ENCODE measurements around the gene DCP1A. TPM values are rescaled to one million over a fixed set of nuclear protein-coding genes. Genes with fewer than 3 reads are reported as not detected.

The DCP1A gene
- total and polyA plus RNA-seq, 2 of the 13 experiments (the other 11 are each of a cell fraction or from before 2014, with no cell fraction given) = 14.2 to 41.2 TPM

DNA sequence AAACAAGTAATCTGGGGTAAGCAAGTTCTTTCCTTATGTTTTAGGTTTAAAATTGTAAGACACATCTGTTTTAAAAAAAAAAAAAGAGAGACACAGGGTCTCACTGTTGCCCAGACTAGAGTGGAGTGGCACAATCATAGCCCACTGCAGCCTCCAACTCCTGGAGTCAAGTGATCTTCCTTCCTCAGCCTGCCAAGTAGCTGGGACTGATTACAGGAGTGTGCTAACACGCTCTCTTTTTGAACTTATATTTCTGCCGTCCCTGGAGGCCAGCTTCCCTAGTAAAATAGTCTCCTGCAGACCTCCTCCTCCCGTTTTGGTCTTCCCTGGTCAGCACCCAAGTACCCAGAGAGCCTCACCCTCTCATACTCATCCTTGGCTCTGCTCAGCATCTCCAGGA is 35.5 kb downstream of the DCP1A start:
- BruUV-seq (replicated peaks) = no TSS peak
- H3K4me3 ChIP-seq (replicated peaks in 1 of 3; ENCODE audit: insufficient read depth in 1 of 3, low read depth in 2 of 3, low read length in 3 of 3) = no peak overlapping the region
- no peaks in the 10 kb centered on the region for H3K9me3 ChIP-seq (ENCODE audit: low read length)
- no peaks in the 10 kb centered on the region for H4K20me1 ChIP-seq (ENCODE audit: insufficient read depth, low read length)
- TF ChIP-seq TGIF2 (CRISPR knock-in tag; IDR thresholded peaks at IDR 0.05) = no peak
- TF ChIP-seq JUNB (CRISPR knock-in tag; IDR thresholded peaks at IDR 0.05; ENCODE audit: borderline replicate concordance) = no peak
- no peak for TF ChIP-seq ZNF7 (CRISPR knock-in tag; IDR thresholded peaks at IDR 0.05)
- no peak for TF ChIP-seq ZFP36L1 (CRISPR knock-in tag; IDR thresholded peaks at IDR 0.05)
- TF ChIP-seq, protein P1, sequence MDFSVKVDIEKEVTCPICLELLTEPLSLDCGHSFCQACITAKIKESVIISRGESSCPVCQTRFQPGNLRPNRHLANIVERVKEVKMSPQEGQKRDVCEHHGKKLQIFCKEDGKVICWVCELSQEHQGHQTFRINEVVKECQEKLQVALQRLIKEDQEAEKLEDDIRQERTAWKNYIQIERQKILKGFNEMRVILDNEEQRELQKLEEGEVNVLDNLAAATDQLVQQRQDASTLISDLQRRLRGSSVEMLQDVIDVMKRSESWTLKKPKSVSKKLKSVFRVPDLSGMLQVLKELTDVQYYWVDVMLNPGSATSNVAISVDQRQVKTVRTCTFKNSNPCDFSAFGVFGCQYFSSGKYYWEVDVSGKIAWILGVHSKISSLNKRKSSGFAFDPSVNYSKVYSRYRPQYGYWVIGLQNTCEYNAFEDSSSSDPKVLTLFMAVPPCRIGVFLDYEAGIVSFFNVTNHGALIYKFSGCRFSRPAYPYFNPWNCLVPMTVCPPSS (IDR thresholded peaks at IDR 0.05) = no peak
- TF ChIP-seq, protein P2, sequence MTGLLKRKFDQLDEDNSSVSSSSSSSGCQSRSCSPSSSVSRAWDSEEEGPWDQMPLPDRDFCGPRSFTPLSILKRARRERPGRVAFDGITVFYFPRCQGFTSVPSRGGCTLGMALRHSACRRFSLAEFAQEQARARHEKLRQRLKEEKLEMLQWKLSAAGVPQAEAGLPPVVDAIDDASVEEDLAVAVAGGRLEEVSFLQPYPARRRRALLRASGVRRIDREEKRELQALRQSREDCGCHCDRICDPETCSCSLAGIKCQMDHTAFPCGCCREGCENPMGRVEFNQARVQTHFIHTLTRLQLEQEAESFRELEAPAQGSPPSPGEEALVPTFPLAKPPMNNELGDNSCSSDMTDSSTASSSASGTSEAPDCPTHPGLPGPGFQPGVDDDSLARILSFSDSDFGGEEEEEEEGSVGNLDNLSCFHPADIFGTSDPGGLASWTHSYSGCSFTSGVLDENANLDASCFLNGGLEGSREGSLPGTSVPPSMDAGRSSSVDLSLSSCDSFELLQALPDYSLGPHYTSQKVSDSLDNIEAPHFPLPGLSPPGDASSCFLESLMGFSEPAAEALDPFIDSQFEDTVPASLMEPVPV (CRISPR knock-in tag; IDR thresholded peaks at IDR 0.05) = no peak
- TF ChIP-seq NFATC3 (CRISPR knock-in tag; IDR thresholded peaks at IDR 0.05) = no peak
- TF ChIP-seq, protein P3, sequence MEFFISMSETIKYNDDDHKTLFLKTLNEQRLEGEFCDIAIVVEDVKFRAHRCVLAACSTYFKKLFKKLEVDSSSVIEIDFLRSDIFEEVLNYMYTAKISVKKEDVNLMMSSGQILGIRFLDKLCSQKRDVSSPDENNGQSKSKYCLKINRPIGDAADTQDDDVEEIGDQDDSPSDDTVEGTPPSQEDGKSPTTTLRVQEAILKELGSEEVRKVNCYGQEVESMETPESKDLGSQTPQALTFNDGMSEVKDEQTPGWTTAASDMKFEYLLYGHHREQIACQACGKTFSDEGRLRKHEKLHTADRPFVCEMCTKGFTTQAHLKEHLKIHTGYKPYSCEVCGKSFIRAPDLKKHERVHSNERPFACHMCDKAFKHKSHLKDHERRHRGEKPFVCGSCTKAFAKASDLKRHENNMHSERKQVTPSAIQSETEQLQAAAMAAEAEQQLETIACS (CRISPR knock-in tag; IDR thresholded peaks at IDR 0.05) = no peak
- TF ChIP-seq, protein P4, sequence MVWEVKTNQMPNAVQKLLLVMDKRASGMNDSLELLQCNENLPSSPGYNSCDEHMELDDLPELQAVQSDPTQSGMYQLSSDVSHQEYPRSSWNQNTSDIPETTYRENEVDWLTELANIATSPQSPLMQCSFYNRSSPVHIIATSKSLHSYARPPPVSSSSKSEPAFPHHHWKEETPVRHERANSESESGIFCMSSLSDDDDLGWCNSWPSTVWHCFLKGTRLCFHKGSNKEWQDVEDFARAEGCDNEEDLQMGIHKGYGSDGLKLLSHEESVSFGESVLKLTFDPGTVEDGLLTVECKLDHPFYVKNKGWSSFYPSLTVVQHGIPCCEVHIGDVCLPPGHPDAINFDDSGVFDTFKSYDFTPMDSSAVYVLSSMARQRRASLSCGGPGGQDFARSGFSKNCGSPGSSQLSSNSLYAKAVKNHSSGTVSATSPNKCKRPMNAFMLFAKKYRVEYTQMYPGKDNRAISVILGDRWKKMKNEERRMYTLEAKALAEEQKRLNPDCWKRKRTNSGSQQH (CRISPR knock-in tag; IDR thresholded peaks at IDR 0.05; ENCODE audit: low read depth) = no peak
- TF ChIP-seq HNRNPH1 (optimal IDR thresholded peaks at IDR 0.05; ENCODE audit: low read depth, low read length) = no peak
- TF ChIP-seq ZNF256 (CRISPR knock-in tag; conservative IDR thresholded peaks at IDR 0.05) = no peak
- no peak for TF ChIP-seq ZNF101 (CRISPR knock-in tag; IDR thresholded peaks at IDR 0.05; ENCODE audit: borderline replicate concordance, low read depth)
- TF ChIP-seq ZFP37 (CRISPR knock-in tag; IDR thresholded peaks at IDR 0.05; ENCODE audit: borderline replicate concordance) = no peak
- no peak overlapping the region for H3K27ac ChIP-seq (ENCODE audit: extremely low read length, insufficient read depth, low read length)
- no peaks in the 10 kb centered on the region for H3K27me3 ChIP-seq (ENCODE audit: control insufficient read depth in 1 of 2, insufficient read depth in 2 of 2, low read length in 2 of 2)
- in situ Hi-C loops (cut with HindIII; ENCODE audit: extremely low pct_ligation_motif_present, low pct_unique_long_range_greater_than_20kb) = no loop called here
- no peak for ATAC-seq
- H3K36me3 ChIP-seq (replicated peaks in 1 of 2; ENCODE audit: control insufficient read depth in 1 of 2, insufficient read depth in 2 of 2, low read length in 2 of 2) = peaks cover 19 to 54% of the 10 kb centered on the region in 2 experiments
- intact Hi-C loops (cut with micrococcal nuclease; ENCODE audit: unreplicated experiment) = no loop called here
- ChIA-PET CTCF (ENCODE audit: low intra/inter-chr PET ratio, low total read pairs) (no interaction called here), POLR2A (no interaction called here)
- H3K9ac ChIP-seq (ENCODE audit: insufficient read depth, low read depth, low read length) = no peak overlapping the region
- H2AFZ ChIP-seq (ENCODE audit: low read length) = no peak overlapping the region
- no peak for FAIRE-seq
- H3K4me1 ChIP-seq (ENCODE audit: insufficient read depth, low read length) = peaks cover 18% of the 10 kb centered on the region
- 92% methylated on average over 3 of the region's 3 CpGs for WGBS (ENCODE audit: low lambda C conversion rate)
- H3K79me2 ChIP-seq (ENCODE audit: insufficient read depth, low read length) = no peaks in the 10 kb centered on the region
- DNase-seq (ENCODE audit: low spot score) = no peak
- H3K4me2 ChIP-seq (ENCODE audit: low read depth, low read length) = no peak overlapping the region
